HG03354 (cell line): Measurements from ENCODE around the gene DUSP3.
A peak's percentile ranks its signal among the peaks of the same experiment; 100 is the strongest.

Source experiments
- ATAC-seq: cut with Tn5 transposase; IDR thresholded peaks from one replicate; pipeline ENCODE4 v1.9.1; 2021; ENCODE audit warnings: mild to moderate bottlenecking; ENCODE audit not compliant: unreplicated experiment, poor library complexity, severe bottlenecking

DUSP3 gene

DNA sequence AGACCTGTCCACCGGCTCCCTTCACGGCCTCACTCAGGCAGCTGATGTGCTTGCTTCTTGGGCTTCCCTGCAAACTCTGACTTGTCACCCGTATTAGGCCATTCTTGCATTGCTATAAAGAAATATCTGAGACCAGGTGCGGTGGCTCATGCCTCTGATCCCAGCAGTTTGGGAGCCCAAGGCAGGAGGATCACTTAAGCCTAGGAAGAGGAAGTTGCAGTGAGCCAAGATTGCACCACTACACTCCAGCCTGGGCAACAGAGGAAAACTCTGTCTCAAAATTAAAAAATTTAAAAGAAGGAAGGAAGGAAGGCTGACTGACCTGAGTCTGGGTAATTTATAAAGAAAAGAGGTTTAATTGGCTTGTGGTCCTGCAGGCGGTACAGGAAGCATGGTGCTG is 37.1 kb downstream of the DUSP3 start:
- no peak for ATAC-seq

DNA sequence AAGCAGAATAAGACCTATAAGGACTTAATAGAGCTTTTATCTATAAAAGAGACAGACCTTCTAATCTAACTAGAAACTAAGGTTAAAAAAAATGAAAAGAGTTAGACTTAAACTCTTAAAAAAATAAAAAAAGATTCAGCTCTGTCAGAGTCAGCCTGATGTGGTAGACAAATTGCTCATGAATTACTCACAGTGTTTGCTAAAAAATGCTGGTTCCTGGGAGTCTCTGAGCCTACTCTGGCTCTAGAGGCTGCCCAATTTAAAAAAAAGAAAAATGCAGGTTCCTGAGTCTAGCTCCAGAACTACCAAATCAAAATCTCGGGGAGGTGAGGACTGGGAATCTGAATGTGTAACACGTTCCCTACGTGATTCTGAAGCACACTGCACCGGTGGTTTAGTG is 38.2 kb downstream of the DUSP3 start:
- no peak for ATAC-seq

DNA sequence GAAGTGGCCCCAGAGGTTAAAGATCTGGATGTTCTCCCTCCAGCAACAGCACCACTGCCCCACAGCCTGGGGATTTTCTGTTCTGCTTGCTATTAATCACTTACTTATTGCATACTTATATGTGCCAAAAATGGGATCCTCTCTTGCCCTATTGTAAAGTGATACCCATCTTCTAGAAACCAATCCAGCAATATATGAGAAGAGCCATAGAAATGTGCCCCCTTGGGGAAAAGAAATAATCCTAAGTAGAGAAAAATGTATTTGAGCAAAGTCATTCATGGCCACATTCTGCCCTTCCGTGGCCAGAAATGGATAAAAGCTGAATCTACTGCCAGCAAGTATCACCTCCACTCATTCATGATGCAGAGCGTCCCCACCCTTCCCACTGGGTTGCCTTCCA is 41.1 kb downstream of the DUSP3 start:
- ATAC-seq = no peak

DNA sequence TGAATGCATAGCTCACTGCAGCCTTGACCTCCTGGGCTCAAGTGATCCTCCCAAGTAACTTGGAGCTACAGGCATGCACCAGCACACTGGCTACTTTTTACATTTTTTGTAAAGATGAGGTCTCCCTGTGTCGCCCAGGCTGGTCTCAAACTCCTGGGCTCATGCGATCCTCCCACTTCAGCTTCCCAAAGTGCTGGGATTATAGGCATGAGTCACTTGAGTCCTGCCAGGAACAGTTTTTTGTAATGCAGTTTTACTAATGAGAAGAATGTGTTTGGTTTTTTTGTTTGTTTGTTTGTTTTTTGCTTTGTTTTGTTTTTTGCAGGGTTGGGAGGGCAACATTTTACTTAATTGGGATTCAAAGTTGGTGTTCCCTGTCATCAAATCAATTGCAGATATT is 42.4 kb downstream of the DUSP3 start:
- ATAC-seq = no peak

DNA sequence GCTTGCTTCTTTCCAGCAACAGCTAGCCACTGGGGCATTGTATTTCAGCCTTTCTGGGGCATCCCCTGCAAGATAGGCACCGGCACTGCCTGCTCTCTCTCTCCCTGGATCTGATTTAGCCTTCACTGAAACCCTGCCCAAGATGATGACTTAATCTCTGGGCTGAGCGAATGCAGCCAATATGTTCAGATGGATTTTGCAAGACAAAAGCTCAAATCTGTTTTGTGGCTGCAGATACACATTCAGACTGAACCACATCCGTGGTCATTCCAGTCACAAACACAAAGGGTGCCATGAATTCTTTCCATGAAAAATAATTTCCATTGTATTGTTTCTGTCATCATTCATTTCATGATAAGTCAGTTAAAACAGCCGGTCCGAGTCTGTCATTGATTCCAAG is 44.4 kb downstream of the DUSP3 start:
- ATAC-seq = no peak

DNA sequence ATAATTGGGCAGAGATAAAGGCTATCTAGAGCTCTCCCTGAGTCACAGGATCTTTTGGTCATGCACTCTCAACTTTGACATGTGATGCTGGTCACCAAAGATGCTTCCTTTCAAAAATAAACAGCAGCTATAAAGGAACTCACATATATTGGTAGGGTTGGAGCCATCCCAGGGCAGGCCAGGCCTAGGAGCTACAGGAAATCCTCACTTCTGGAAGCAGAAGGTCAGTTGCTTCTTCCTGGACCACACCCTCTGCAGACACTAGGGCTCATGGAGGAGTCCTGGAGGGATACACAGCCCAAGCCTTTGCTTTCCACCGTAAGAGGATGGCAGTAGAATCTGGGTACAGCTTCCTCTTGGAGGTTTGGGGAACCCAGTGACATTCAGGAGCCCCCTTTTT is 44.8 kb downstream of the DUSP3 start:
- no peak for ATAC-seq

DNA sequence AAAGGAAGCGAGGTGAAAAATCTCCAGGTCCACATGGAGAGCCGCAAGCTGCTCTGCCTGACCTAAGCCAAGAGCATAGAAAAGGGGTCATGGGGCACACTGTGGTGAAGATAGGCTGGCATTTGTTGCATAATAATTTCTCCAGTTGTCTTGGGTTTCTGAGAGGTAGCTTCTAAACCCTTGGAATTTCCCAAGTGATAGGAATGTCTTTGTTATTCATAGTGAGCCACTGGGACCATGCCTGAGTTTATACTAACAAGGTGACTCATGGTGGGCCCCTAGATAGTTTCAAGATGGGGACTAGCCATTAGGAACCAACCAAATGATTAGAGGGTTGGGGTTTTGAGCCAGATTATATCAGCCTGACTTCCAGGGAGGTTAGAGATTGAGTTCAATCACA is 45.8 kb downstream of the DUSP3 start:
- ATAC-seq = no peak

DNA sequence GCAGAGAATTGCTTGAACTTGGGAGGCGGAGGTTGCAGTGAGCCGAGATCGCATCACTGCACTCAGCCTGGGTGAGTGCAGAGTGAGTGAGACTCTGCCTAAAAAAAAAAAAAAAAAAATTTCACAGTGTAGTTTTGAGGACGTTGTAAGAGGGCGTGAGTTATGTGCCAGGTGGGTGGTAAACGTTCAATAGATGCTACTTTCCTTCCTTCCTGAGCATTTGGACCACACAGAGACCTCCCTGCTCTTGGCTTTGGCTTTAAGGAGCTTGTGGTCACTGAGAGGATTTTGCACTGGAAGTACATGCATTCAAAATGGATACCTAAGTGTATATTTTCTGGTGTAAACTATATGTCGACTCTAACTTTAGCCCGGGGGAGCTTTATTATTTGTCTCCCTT is 50.7 kb downstream of the DUSP3 start:
- no peak for ATAC-seq

DNA sequence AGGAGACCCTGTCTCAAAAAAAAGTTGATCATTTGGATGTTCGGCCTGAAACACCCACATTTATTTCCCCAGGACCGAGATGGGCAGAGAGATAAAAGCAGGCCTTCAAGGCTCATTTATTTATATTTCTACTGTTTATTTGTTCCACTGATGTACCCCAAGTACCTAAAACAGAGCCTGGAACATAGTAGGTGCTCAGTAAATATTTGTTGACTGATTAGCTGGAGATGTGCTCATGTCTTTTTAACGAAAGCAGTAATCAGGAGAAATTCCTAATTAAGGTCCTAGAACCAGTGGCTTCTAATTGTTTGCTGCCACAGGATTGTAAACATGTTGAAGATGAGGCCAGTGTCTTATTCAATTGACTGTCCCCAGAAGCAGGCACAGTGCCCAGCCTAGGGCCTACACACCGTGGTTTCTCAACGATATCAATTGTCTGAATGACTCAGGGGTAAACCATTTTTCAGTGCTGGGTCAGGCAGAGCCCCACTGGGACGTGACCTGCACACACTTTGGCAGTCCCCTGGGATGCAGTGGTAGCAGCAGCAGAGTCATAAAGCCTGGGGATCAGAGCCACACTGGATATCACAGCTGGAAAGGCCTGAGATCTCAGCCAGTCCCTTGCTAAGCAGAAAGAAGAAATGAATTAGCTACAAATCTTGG is 54.9 kb downstream of the DUSP3 start:
- ATAC-seq = no peak

DNA sequence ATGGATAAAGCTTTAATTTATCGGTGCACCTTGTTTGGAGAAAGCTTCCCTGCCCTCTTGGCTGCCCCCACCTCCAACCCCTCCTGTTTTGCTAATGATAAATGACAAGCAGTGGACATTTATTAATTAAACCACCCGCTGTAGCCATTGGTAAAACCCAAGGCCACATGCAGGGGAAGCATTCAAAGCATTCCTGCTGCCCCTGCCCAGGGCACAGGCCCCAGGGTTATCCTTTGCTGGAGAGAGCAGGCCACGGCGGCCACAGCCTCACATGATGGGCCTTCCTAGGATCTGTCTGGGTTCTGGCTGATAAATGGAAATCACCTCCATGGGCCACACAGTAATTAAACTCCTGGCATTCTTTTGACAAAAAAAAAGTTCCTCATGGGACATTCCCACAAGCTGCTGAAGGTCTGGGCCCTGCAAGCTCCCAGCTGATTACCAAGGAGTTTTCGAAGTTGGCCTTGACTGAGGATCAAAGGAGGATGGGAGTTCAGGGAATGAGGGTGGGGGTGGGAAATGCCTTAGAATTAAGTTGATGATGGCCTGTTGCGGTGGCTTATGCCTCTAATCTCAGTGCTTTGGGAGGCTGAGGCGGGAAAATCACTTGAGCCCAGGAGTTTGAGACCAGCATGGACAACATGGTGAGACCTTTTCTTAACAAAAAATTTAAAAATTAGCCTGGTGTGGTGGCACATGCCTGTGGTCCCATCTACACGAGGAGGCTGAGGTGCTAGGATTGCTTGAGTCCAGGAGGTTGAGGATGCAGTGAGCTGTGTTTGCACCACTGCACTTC is 55.7 kb downstream of the DUSP3 start:
- ATAC-seq = no peak

DNA sequence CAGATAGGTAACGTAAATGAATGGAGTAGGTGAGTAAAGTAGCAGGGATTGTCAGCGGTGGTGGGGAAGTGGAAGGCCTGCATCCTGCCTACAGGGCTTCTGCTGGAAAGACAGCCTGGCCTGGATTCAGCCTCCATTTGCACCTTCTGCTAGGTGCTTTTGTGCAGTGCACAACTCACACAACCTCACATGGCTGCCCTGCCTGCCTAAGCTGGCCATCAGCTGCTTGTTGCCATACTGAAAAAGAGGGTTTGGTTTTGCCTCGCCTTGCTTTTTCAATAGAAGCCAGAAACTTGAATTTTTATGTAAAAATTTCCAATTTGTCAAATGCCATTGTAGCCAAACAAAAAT is 56.5 kb downstream of the DUSP3 start:
- no peak for ATAC-seq

DNA sequence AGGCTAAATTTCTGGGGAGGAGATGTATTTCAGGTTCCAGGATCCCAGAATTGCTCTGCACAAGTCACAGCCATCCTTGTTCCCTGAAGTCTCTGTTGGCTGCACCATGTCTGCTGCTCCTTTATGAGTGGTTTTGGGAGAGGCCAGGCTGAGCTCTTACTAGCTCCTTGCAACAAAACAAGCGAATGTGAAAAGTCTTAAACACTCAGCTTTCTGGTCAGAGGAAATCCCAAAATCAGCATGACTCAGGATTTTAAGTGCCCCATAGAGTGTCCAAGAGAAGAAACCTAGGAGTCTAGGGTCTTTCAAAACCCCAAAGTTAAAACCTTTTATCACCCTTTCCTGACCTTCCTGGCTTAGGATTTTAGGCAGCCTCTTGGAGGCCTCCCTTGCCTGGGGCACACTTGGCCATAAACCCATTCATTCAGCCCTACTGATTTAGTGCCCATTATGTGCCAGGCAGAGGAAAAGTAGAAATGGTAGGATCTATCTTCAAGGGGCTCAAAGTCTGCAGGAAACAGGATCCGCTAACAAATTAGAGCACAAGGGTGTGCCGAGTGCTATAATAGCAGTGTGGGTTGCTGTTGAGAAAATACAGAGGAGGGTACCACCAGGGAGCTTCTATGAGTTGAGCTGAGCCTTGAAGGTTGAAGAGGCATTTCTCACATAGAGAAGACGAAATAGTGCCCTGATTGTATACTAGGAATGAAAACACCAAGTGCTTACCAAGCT is 57.1 kb downstream of the DUSP3 start:
- ATAC-seq = no peak

DNA sequence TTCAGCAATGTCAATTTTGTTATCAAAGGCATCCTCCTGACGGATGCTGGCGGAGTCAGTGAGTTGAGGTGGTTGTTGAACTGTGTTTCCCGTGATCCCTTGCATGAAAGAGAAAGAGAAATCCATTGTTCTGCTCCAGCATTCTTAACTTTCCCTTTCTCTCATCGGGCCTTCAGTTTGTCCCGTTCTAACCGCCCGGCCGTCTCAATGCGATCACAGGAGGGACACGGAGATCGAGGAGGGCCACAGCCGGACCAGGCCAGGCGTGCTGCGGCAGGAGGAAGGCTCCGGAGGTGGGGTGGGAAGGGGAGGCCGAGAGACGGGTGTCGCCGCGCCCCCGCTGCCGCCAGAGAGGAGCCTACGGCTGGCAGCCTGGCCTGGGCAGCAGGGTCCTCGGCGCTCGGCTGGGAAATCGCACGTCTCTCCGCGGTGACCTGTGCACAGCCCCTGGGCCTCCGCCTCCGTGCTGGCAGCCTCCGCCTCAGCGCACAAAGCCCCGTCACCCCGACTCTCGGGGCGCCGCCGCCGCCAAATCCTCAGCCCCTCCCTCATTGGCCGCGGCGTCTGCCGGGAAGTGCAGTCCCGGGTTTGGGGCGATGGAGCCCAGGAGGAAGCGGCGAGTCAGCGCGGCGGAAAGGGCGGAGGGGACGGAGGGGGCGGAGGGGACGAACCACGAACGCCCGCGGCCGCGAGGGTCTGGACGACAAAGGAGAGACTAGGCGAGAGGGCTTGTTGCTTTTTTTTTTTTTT is 58.3 kb downstream of the DUSP3 start:
- peak; percentile 68 for ATAC-seq

DNA sequence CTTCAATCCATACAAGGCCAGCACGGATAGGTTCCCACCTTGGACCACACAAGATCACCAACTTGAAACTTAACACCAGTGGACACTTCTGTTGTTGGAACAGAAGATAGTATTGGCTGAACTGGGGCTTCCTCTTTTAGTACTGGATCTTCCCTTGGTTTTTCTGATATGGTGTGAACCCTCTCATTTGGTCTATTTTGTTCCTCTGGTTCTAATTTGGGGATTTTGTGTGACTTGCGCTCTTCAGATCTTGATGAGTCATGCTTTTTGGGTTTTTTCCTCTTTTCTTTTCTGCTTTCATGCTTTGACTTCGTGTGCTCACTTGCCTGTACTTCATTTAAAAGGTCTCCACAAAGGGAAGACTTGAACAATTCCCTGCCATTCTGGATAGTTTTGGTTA is 59.2 kb downstream of the DUSP3 start:
- ATAC-seq = no peak

DNA sequence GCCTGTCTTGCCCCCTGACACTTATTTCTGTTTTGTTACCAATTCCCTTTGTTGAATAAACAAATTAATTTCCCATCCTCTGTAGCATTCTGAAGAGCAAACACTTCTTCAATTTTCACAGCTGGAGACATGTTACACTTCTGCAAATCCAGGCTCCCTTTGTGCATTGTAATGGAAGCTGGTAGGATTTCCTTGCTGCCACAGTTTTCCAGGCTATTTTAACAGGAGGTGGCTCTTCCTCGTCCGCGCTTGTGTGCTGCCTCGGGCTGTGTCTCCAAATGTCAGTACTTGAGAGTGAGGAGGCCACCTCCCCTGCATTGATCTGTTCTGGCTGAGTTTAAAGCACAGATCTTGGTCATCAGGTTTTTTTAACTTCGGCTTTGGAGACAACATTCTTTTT is 60.2 kb downstream of the DUSP3 start:
- no peak for ATAC-seq

DNA sequence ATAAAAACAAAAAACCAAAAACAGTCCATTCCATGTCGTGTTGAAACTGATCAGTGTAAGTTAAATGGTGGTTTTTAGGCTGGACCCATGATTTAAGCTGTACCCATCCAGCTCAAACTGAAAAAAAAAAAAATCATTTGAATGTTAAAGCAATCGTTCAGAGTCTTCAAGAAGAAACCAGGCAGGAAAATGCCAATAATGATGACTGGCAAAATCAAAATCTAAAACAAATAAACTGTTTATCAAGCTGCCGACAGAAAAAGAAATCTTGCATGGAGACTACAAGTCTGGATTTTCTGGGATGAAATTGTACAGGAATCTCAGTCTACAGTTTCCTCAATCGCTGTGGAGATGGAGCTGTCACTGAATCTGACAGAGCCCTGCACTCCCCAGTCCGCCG is 60.9 kb downstream of the DUSP3 start:
- no peak for ATAC-seq
